HG03378 (cell line): ENCODE measurements around the gene STAMBPL1.
"Not testable (repeated sequence)": the region's sequence is repeated elsewhere in the genome, so short reads cannot be mapped to it uniquely, and the experiment has no call there.

ENCODE experiments used
- ATAC-seq: cut with Tn5 transposase; IDR thresholded peaks from one replicate; pipeline ENCODE4 v1.9.1; 2021; ENCODE audit warnings: mild to moderate bottlenecking, moderate library complexity; ENCODE audit not compliant: unreplicated experiment

Gene STAMBPL1

GRCh38 chr10:88918191-88918905 is 38.3 kb downstream of the STAMBPL1 start:
- no peak for ATAC-seq

GRCh38 chr10:88919041-88919440 is 39.0 kb downstream of the STAMBPL1 start:
- no peak for ATAC-seq

- ATAC-seq, result no peak
These were observed 40.2 kb downstream of the STAMBPL1 start for GRCh38 chr10:88920198-88920597.

- no peak for ATAC-seq
These were observed 41.0 kb downstream of the STAMBPL1 start for GRCh38 chr10:88920986-88921593.

- no peak for ATAC-seq
These were observed 42.0 kb downstream of the STAMBPL1 start for GRCh38 chr10:88922041-88922440.

GRCh38 chr10:88923520-88923919 is 43.5 kb downstream of the STAMBPL1 start:
- ATAC-seq, result no peak

GRCh38 chr10:88926566-88927415 is 46.7 kb downstream of the STAMBPL1 start:
- no peak for ATAC-seq

GRCh38 chr10:88927416-88927690 is 47.3 kb downstream of the STAMBPL1 start:
- no peak for ATAC-seq

- ATAC-seq, result no peak
These were observed 48.2 kb downstream of the STAMBPL1 start for GRCh38 chr10:88928254-88928653.

GRCh38 chr10:88931548-88931947 is 51.5 kb downstream of the STAMBPL1 start:
- no peak for ATAC-seq

GRCh38 chr10:88932029-88932428 is 52.0 kb downstream of the STAMBPL1 start:
- not testable (repeated sequence) for ATAC-seq

GRCh38 chr10:88932539-88933256 is 52.7 kb downstream of the STAMBPL1 start:
- ATAC-seq, result peak; percentile 63

GRCh38 chr10:88933564-88933963 is 53.5 kb downstream of the STAMBPL1 start:
- ATAC-seq, result no peak

GRCh38 chr10:88934900-88935672 is 55.0 kb downstream of the STAMBPL1 start:
- peak; percentile 34 for ATAC-seq

GRCh38 chr10:88936656-88937055 is 56.6 kb downstream of the STAMBPL1 start:
- no peak for ATAC-seq

GRCh38 chr10:88938039-88938438 is 58.0 kb downstream of the STAMBPL1 start:
- ATAC-seq, result no peak

- no peak for ATAC-seq
These were observed 58.9 kb downstream of the STAMBPL1 start for GRCh38 chr10:88938938-88939337.

GRCh38 chr10:88941026-88941425 is 61.0 kb downstream of the STAMBPL1 start:
- ATAC-seq, result no peak

- ATAC-seq, result no peak
These were observed 63.7 kb downstream of the STAMBPL1 start for GRCh38 chr10:88943778-88944177.

GRCh38 chr10:88944813-88945212 is 64.8 kb downstream of the STAMBPL1 start:
- no peak for ATAC-seq

- ATAC-seq, result no peak
These were observed 66.2 kb downstream of the STAMBPL1 start for GRCh38 chr10:88946200-88946599.
